KMS-11 (cell line): Measurements from ENCODE around the gene ADCK1.
"Not testable (repeated sequence)": the region's sequence is repeated elsewhere in the genome, so short reads cannot be mapped to it uniquely, and the experiment has no call there.

Source experiments
- H2AFZ ChIP-seq: fragments of 200-600 bp; sonication (generic); 2 replicates; pipeline ENCODE4 v1.6.1; 2016; ENCODE audit warnings: antibody characterized with exemption, mixed run types, low read depth
- H3K27ac ChIP-seq: fragments of 200-600 bp; sonication (generic); 2 replicates; pipeline ENCODE4 v1.6.1; 2016; ENCODE audit warnings: mild to moderate bottlenecking, mixed run types
- H3K27me3 ChIP-seq: fragments of 200-600 bp; sonication (generic); 2 replicates; pipeline ENCODE4 v1.6.1; 2017; ENCODE audit warnings: mild to moderate bottlenecking, low read depth, mixed run types, moderate library complexity; ENCODE audit not compliant: insufficient read depth
- H3K36me3 ChIP-seq: fragments of 200-600 bp; sonication (generic); 2 replicates; pipeline ENCODE4 v1.6.1; 2017; ENCODE audit warnings: mild to moderate bottlenecking, mixed run types; ENCODE audit not compliant: insufficient read depth
- H3K4me1 ChIP-seq: fragments of 200-600 bp; sonication (generic); 2 replicates; pipeline ENCODE4 v1.6.1; 2016; ENCODE audit warnings: mild to moderate bottlenecking, low read depth, mixed run types; ENCODE audit not compliant: poor library complexity, severe bottlenecking
- H3K4me2 ChIP-seq: fragments of 200-600 bp; sonication (generic); 2 replicates; pipeline ENCODE4 v1.7.0; 2016; ENCODE audit warnings: mild to moderate bottlenecking, mixed run types
- H3K4me3 ChIP-seq: fragments of 200-600 bp; sonication (generic); IDR thresholded peaks from 2 replicates; pipeline ENCODE4 v1.6.1; 2017; ENCODE audit warnings: low read depth, low read length, mixed read lengths; ENCODE audit not compliant: insufficient read depth
- H3K79me2 ChIP-seq: fragments of 200-600 bp; sonication (generic); 2 replicates; pipeline ENCODE4 v1.6.1; 2016; ENCODE audit warnings: low read depth, mixed run types; ENCODE audit not compliant: insufficient read depth
- H3K9ac ChIP-seq: fragments of 200-600 bp; sonication (generic); 2 replicates; pipeline ENCODE4 v1.6.1; 2016; ENCODE audit warnings: mild to moderate bottlenecking, mixed run types
- H4K20me1 ChIP-seq: fragments of 200-600 bp; sonication (generic); 2 replicates; pipeline ENCODE4 v1.6.1; 2016; ENCODE audit warnings: mild to moderate bottlenecking, mixed run types; ENCODE audit not compliant: insufficient read depth
- CTCF ChIP-seq: fragments of 200-600 bp; sonication (generic); conservative IDR thresholded peaks from 2 replicates; pipeline ENCODE4 v1.6.1; 2017; ENCODE audit warnings: low read depth, mild to moderate bottlenecking, antibody characterized with exemption, low read length, moderate library complexity, mixed read lengths

The ADCK1 gene

DNA sequence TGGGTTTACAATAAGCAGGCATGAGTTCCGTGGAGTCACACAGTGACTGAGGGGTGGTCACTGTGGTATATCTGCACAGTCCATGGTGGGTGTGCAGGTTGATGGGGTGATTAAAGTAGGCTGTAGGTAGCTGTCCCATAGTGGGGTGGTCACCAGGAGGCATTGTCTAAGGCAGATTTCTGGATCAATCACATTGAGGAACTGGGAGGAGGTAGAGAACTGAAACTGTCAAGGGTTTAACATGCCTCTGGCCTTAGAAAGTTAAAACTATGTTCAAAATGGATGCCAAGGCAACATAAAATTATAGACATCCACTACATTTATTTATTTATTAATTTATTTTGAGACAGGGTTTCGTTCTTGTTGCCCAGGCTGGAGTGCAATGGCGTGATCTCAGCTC, 8.3 kb downstream of the ADCK1 start:
- TF ChIP-seq CTCF, result no peak
- Histone ChIP-seq H3K27me3 (no peaks in the 10 kb centered on the region), H3K79me2 (no peaks in the 10 kb centered on the region), H3K4me2 (no peak overlapping the region), H3K4me3 (no peak overlapping the region), H2AFZ (no peak overlapping the region), H4K20me1 (no peaks in the 10 kb centered on the region), H3K27ac (no peak overlapping the region), H3K36me3 (no peaks in the 10 kb centered on the region), H3K4me1 (peaks cover 20% of the 10 kb centered on the region), H3K9ac (no peak overlapping the region)

- H3K27me3 ChIP-seq, result no peaks in the 10 kb centered on the region
- no peak overlapping the region for H3K27ac ChIP-seq
- TF ChIP-seq CTCF, result no peak
- no peak overlapping the region for H3K4me2 ChIP-seq
- H4K20me1 ChIP-seq, result no peaks in the 10 kb centered on the region
- H3K36me3 ChIP-seq, result no peaks in the 10 kb centered on the region
- no peak overlapping the region for H3K9ac ChIP-seq
- H3K4me3 ChIP-seq, result no peak overlapping the region
- H3K4me1 ChIP-seq, result peaks cover 22% of the 10 kb centered on the region
- no peaks in the 10 kb centered on the region for H3K79me2 ChIP-seq
- no peak overlapping the region for H2AFZ ChIP-seq
Measured at GRCh38 chr14:77809011-77809410, 9.1 kb downstream of the ADCK1 start.

GRCh38 chr14:77812028-77812427, 12.1 kb downstream of the ADCK1 start:
- H2AFZ ChIP-seq, result no peak overlapping the region
- H3K36me3 ChIP-seq, result no peaks in the 10 kb centered on the region
- no peak for TF ChIP-seq CTCF
- H3K4me1 ChIP-seq, result peaks cover 22% of the 10 kb centered on the region
- peak overlapping the region; percentile 18; the same call in 1 of the 2 replicates for H3K27ac ChIP-seq
- no peak overlapping the region for H3K4me3 ChIP-seq
- no peaks in the 10 kb centered on the region for H3K27me3 ChIP-seq
- H3K4me2 ChIP-seq, result peak overlapping the region; percentile 34; the same call in 1 of the 2 replicates
- H4K20me1 ChIP-seq, result no peaks in the 10 kb centered on the region
- H3K79me2 ChIP-seq, result no peaks in the 10 kb centered on the region
- no peak overlapping the region for H3K9ac ChIP-seq

DNA sequence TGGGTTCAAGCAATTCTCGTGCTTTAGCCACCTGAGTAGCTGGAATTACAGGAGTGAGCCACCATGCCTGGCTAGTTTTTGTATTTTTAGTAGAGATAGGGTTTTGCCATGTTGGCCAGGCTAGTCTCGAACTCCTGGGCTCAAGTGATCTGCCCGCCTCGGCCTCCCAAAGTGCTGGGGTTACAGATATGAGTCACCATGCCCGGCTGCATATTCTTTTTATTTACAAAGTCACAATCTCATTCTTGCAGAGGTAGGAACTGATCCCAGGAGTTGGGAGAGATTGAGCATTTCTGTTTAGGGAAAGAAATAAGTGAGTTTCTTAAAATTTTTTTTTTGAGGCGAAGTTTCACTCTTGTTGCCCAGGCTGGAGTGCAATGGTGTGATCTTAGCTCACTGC, 12.8 kb downstream of the ADCK1 start:
- not testable (repeated sequence) for H3K4me3 ChIP-seq, H3K27me3 ChIP-seq, H4K20me1 ChIP-seq, H2AFZ ChIP-seq, H3K36me3 ChIP-seq, H3K79me2 ChIP-seq, H3K9ac ChIP-seq
- peak overlapping the region; percentile 6; the same call in 1 of the 2 replicates for H3K4me2 ChIP-seq
- peak overlapping the region; percentile 18; the same call in 1 of the 2 replicates for H3K27ac ChIP-seq
- H3K4me1 ChIP-seq, result peaks cover 22% of the 10 kb centered on the region

GRCh38 chr14:77822307-77822706, 22.4 kb downstream of the ADCK1 start:
- no peaks in the 10 kb centered on the region for H3K79me2 ChIP-seq
- H3K27ac ChIP-seq, result no peak overlapping the region
- no peak overlapping the region for H3K4me3 ChIP-seq
- no peaks in the 10 kb centered on the region for H4K20me1 ChIP-seq
- H2AFZ ChIP-seq, result no peak overlapping the region
- H3K9ac ChIP-seq, result no peak overlapping the region
- TF ChIP-seq CTCF, result no peak
- H3K27me3 ChIP-seq, result no peaks in the 10 kb centered on the region
- H3K36me3 ChIP-seq, result no peaks in the 10 kb centered on the region
- H3K4me1 ChIP-seq, result no peaks in the 10 kb centered on the region
- no peak overlapping the region for H3K4me2 ChIP-seq
